ENCODE measurements around the gene HIPK4. TPM values are rescaled to one million over a fixed set of nuclear protein-coding genes. Genes with fewer than 3 reads are reported as not detected.

HIPK4 gene
- total RNA-seq, 1 donor from 2014 or later = not detected

DNA sequence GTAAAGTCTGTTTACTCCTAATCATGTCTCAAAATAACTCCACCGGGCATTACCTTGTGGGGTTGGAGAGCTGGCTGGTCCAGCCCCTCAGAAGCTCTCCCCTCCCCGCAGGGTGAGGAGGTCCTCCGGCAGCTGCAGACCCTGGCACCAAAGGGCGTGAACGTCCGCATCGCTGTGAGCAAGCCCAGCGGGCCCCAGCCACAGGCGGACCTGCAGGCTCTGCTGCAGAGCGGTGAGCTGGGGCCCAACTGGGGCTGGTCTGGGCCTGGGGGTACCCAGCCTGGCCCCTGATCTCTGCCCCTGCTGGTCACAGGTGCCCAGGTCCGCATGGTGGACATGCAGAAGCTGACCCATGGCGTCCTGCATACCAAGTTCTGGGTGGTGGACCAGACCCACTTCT, 20.2 kb downstream of the HIPK4 start:
- Histone ChIP-seq H3K9ac (ENCODE audit: low read depth in 1 of 3, low read length in 3 of 3) (no peak overlapping the region), H3K27ac (ENCODE audit: low read depth, low read length) (no peak overlapping the region), H3K4me3 (ENCODE audit: low read length in 3 of 3) (no peak overlapping the region), H3K36me3 (ENCODE audit: control insufficient read depth in 3 of 3, insufficient read depth in 3 of 3, low read length in 3 of 3) (peaks cover 41 to 54% (median 47%) of the 10 kb centered on the region in 3 donors), H3K27me3 (ENCODE audit: control insufficient read depth in 3 of 3, insufficient read depth in 3 of 3, low read length in 3 of 3) (no peaks in the 10 kb centered on the region), H3K9me3 (ENCODE audit: control insufficient read depth in 3 of 3, low read length in 3 of 3) (no peaks in the 10 kb centered on the region), H3K4me1 (ENCODE audit: control insufficient read depth in 3 of 3, insufficient read depth in 3 of 3, low read length in 3 of 3) (peaks cover 7 to 18% (median 18%) of the 10 kb centered on the region in 3 donors)

DNA sequence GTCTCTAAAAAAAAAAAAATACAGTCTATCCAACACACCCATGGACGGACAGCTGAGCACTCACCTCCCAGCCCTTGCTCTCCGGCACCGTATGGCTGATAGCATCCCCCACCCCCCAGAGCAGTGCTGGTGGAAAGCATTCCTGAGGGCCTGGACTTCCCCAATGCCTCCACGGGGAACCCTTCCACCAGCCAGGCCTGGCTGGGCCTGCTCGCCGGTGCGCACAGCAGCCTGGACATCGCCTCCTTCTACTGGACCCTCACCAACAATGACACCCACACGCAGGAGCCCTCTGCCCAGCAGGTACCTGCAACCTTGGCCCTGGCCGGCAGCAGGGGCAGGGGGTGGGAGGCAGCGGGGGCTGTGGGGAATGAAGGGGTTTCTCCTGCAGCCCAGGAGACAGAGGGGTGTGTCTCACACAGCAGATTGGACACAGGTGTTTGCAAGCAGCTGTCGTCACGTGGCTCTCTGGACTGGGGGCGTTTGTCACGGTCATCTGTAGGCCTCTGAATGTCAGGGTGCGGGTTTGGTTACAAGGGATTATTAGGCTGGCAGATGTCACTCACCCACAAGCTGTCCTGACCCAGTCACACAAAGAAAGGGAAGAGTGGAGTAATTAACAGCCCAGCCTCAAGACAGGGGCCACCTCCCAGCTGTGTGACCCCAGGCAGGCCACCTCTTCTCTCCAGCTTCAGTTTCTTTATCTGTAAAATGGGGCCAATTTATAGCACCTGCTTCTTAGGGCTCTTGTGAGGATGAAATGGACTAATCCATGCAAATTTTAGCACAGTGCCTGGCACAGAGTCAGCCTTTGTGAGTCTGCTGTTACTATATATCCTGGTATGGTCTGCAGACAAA, 22.2 kb downstream of the HIPK4 start:
- H3K36me3 ChIP-seq (ENCODE audit: control insufficient read depth in 3 of 3, insufficient read depth in 3 of 3, low read length in 3 of 3) = peaks cover 27 to 42% (median 37%) of the 10 kb centered on the region in 3 donors
- H3K4me1 ChIP-seq (ENCODE audit: control insufficient read depth in 3 of 3, insufficient read depth in 3 of 3, low read length in 3 of 3) = peaks cover 7 to 18% (median 18%) of the 10 kb centered on the region in 3 donors
- H3K9me3 ChIP-seq (ENCODE audit: control insufficient read depth in 3 of 3, low read length in 3 of 3) = no peaks in the 10 kb centered on the region
- H3K27ac ChIP-seq (ENCODE audit: low read depth, low read length) = peak overlapping the region; percentile 74
- no peaks in the 10 kb centered on the region for H3K27me3 ChIP-seq (ENCODE audit: control insufficient read depth in 3 of 3, insufficient read depth in 3 of 3, low read length in 3 of 3)
- H3K4me3 ChIP-seq (ENCODE audit: low read length in 3 of 3) = peak overlapping the region in 1 of 3 donors; percentile 27
- peak overlapping the region in 1 of 3 donors; percentile 60 for H3K9ac ChIP-seq (ENCODE audit: low read depth in 1 of 3, low read length in 3 of 3)

DNA sequence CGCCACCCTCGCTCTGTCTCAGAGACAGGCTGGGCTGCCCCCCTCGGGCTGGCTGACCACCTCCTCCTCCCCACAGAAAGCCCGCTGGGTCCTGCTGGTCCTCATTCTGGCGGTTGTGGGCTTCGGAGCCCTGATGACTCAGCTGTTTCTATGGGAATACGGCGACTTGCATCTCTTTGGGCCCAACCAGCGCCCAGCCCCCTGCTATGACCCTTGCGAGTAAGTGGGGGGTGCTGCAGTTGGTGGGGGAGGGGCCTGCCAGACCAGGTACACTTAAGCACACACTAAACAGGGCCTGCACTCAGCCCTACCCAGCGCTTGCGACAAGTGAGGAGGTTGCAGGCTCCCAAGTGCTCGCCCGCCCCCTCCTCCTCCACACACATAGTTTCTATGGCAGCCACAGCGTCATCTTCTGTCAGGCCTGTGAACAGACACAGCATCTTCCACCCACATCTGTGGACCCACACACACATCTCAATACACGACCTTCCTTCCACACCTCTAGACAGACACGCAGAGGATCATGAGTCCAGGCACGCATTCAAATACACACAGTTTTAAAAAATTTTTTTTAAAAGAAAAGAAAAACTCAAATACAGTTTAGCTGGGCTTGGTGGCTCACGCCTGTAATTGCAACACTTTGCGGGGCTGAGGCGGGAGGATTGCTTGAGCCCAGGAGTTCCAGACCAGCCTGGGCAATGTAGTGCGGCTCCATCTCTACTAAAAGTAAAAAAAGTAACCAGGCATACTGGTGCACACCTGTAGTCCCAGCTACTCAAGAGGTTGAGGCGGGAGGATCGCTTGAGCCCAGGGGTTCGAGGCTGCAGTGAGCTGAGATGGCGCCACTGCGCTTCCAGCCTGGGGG, 23.1 kb downstream of the HIPK4 start:
- Histone ChIP-seq H3K36me3 (ENCODE audit: control insufficient read depth in 3 of 3, insufficient read depth in 3 of 3, low read length in 3 of 3) (peaks cover 21 to 35% (median 34%) of the 10 kb centered on the region in 3 donors), H3K27me3 (ENCODE audit: control insufficient read depth in 3 of 3, insufficient read depth in 3 of 3, low read length in 3 of 3) (no peaks in the 10 kb centered on the region), H3K9ac (ENCODE audit: low read depth in 1 of 3, low read length in 3 of 3) (peak overlapping the region in 1 of 3 donors; percentile 60)

DNA sequence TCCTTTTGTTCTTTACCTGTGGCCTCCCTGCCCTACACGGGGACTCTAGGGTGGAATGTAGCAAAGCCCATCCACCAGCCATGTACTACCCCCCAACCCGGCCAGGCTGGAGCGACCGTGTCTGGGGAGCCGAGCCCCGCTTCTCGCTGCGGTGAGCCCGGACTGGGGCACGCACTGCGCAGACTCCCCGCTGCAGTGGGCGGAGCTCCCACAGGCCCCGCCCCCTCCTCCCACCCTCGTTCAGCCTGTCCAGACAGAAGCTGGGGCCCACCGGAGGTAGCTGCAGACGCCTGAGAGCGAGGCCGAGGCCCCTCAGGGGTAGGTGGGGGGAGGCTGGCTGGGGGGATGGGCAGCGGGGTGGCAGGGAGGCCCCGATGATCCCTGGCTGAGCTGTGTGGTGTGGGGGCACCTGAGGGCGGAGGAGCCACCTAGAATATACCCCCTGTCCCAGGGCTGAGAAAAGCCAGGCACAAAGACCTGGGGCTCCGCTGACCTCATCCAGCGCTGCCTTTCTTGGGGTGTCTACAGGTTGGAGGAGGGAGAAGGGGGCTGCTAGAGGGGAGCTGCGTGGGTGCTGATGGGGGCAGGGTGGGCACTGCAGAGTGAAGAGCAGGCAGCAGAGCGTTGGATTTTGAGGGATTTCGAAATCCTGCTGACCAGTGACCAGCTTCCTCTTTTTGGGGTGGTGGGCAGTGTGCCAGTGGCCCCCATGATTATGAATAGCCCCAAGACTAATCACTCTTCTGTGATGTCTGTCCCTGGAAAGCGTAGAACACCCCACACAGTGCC, 24.2 kb downstream of the HIPK4 start:
- H3K27me3 ChIP-seq (ENCODE audit: control insufficient read depth in 3 of 3, insufficient read depth in 3 of 3, low read length in 3 of 3) = no peaks in the 10 kb centered on the region
- H3K36me3 ChIP-seq (ENCODE audit: control insufficient read depth in 3 of 3, insufficient read depth in 3 of 3, low read length in 3 of 3) = peaks cover 12 to 26% (median 23%) of the 10 kb centered on the region in 3 donors
- no peak overlapping the region for H3K27ac ChIP-seq (ENCODE audit: low read depth, low read length)
- H3K4me3 ChIP-seq (ENCODE audit: low read length in 3 of 3) = no peak overlapping the region
- H3K4me1 ChIP-seq (ENCODE audit: control insufficient read depth in 3 of 3, insufficient read depth in 3 of 3, low read length in 3 of 3) = peaks cover 7 to 18% (median 18%) of the 10 kb centered on the region in 3 donors
- peak overlapping the region in 1 of 3 donors; percentile 20 for H3K9ac ChIP-seq (ENCODE audit: low read depth in 1 of 3, low read length in 3 of 3)
- no peaks in the 10 kb centered on the region for H3K9me3 ChIP-seq (ENCODE audit: control insufficient read depth in 3 of 3, low read length in 3 of 3)

More for the DNA sequence above, 23.1 kb downstream of the HIPK4 start:
- H3K27ac ChIP-seq (ENCODE audit: low read depth, low read length) = peak overlapping the region; percentile 74
- H3K4me1 ChIP-seq (ENCODE audit: control insufficient read depth in 3 of 3, insufficient read depth in 3 of 3, low read length in 3 of 3) = peaks cover 7 to 18% (median 18%) of the 10 kb centered on the region in 3 donors
- H3K4me3 ChIP-seq (ENCODE audit: low read length in 3 of 3) = no peak overlapping the region
- no peaks in the 10 kb centered on the region for H3K9me3 ChIP-seq (ENCODE audit: control insufficient read depth in 3 of 3, low read length in 3 of 3)

- Histone ChIP-seq H3K36me3 (ENCODE audit: control insufficient read depth in 3 of 3, insufficient read depth in 3 of 3, low read length in 3 of 3) (peaks cover 6 to 20% (median 16%) of the 10 kb centered on the region in 3 donors), H3K4me1 (ENCODE audit: control insufficient read depth in 3 of 3, insufficient read depth in 3 of 3, low read length in 3 of 3) (peaks cover 7 to 20% (median 18%) of the 10 kb centered on the region in 3 donors), H3K4me3 (ENCODE audit: low read length in 3 of 3) (no peak overlapping the region), H3K27ac (ENCODE audit: low read depth, low read length) (no peak overlapping the region), H3K9ac (ENCODE audit: low read depth in 1 of 3, low read length in 3 of 3) (no peak overlapping the region), H3K9me3 (ENCODE audit: control insufficient read depth in 3 of 3, low read length in 3 of 3) (no peaks in the 10 kb centered on the region), H3K27me3 (ENCODE audit: control insufficient read depth in 3 of 3, insufficient read depth in 3 of 3, low read length in 3 of 3) (no peaks in the 10 kb centered on the region)
Observed at GRCh38 chr19:40365010-40365409, 25.0 kb downstream of the HIPK4 start.

- Histone ChIP-seq H3K4me3 (ENCODE audit: low read length in 3 of 3) (no peak overlapping the region), H3K27ac (ENCODE audit: low read depth, low read length) (no peak overlapping the region), H3K9ac (ENCODE audit: low read depth in 1 of 3, low read length in 3 of 3) (no peak overlapping the region), H3K27me3 (ENCODE audit: control insufficient read depth in 3 of 3, insufficient read depth in 3 of 3, low read length in 3 of 3) (no peaks in the 10 kb centered on the region), H3K36me3 (ENCODE audit: control insufficient read depth in 3 of 3, insufficient read depth in 3 of 3, low read length in 3 of 3) (peaks cover 2 to 11% (median 8%) of the 10 kb centered on the region in 3 donors), H3K4me1 (ENCODE audit: control insufficient read depth in 3 of 3, insufficient read depth in 3 of 3, low read length in 3 of 3) (peaks cover 5 to 18% (median 13%) of the 10 kb centered on the region in 3 donors), H3K9me3 (ENCODE audit: control insufficient read depth in 3 of 3, low read length in 3 of 3) (no peaks in the 10 kb centered on the region)
Observed at GRCh38 chr19:40363069-40363468, 26.9 kb downstream of the HIPK4 start.

- no peaks in the 10 kb centered on the region for H3K9me3 ChIP-seq (ENCODE audit: control insufficient read depth in 3 of 3, low read length in 3 of 3)
- peaks cover 2 to 6% (median 5%) of the 10 kb centered on the region in 3 donors for H3K36me3 ChIP-seq (ENCODE audit: control insufficient read depth in 3 of 3, insufficient read depth in 3 of 3, low read length in 3 of 3)
- no peak overlapping the region for H3K27ac ChIP-seq (ENCODE audit: low read depth, low read length)
- H3K4me3 ChIP-seq (ENCODE audit: low read length in 3 of 3) = no peak overlapping the region
- H3K4me1 ChIP-seq (ENCODE audit: control insufficient read depth in 3 of 3, insufficient read depth in 3 of 3, low read length in 3 of 3) = peaks cover 0 to 9% (median 5%) of the 10 kb centered on the region in 3 donors
- H3K27me3 ChIP-seq (ENCODE audit: control insufficient read depth in 3 of 3, insufficient read depth in 3 of 3, low read length in 3 of 3) = no peaks in the 10 kb centered on the region
- no peak overlapping the region for H3K9ac ChIP-seq (ENCODE audit: low read depth in 1 of 3, low read length in 3 of 3)
Observed at GRCh38 chr19:40362160-40362559, 27.8 kb downstream of the HIPK4 start.

DNA sequence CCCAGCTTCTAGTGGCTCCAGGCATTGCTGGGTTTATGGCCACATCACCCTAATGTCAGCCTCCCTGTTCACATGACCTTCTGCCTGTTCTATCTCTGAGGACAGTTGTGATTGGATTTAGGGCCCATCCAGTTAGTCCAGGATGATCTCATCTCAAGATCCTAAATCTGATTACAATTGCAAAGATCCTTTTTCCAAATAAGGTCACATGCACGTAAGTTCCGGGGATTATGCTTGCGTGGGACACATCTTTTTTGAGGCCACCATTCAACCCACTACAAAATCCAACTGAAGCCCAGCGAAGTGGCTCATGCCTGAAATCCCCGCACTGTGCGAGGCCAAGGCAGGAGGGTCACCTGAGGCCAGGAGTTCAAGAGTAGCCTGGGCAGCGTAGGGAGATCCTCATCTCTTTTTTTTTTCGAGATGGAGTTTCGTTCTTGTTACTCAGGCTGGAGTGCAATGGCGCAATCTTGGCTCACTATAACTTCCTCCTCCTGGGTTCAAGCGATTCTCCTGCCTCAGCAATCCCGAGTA, 29.2 kb downstream of the HIPK4 start:
- Histone ChIP-seq H3K27ac (ENCODE audit: low read depth, low read length) (no peak overlapping the region), H3K9me3 (ENCODE audit: control insufficient read depth in 3 of 3, low read length in 3 of 3) (no peaks in the 10 kb centered on the region), H3K4me3 (ENCODE audit: low read length in 3 of 3) (no peak overlapping the region), H3K9ac (ENCODE audit: low read depth in 1 of 3, low read length in 3 of 3) (no peak overlapping the region), H3K27me3 (ENCODE audit: control insufficient read depth in 3 of 3, insufficient read depth in 3 of 3, low read length in 3 of 3) (no peaks in the 10 kb centered on the region), H3K4me1 (ENCODE audit: control insufficient read depth in 3 of 3, insufficient read depth in 3 of 3, low read length in 3 of 3) (peaks cover 0 to 9% (median under 1%) of the 10 kb centered on the region in 3 donors), H3K36me3 (ENCODE audit: control insufficient read depth in 3 of 3, insufficient read depth in 3 of 3, low read length in 3 of 3) (peaks cover 0 to 2% (median 0%) of the 10 kb centered on the region in 3 donors)

All from skeletal muscle tissue (tissue), 4 donors.